ENCODE measurements around the gene KLF6.

KLF6 gene

DNA sequence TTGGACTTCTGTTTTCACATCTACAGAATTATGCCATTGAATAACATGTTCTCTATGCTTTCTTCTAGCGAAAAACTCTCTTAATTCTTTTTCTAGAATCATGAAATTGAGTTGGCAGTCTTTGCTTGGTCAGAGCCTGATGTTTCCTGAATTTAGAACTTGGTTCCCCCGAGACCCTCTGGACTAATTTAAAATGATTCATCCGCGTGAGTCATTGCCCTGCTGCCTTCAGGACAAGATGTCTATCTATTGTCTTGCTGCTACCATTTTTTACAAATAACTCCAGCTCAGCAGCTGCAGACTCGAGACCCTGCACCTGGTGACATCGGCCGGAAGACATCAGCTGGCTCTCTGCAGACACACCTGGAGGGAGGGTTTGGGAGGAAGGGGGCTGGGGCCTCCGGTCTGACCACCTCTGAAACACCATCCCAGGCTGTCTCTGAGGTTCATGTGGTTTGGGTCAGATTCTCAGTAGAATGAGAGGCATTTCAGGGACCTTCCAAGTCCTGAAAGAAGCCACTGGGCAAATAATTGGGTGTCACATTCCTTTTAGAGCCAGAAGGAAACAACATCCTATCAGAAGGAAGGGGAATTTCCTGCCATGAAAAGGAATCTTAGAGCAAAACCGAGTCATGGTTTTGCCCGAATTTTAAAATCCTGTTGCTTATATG, 20.9 kb upstream of the KLF6 start:
- H3K4me3 ChIP-seq (replicated peaks; ENCODE audit: low read depth, low read length) = peak overlapping the region; percentile 2
- DNase-seq (ENCODE audit: low read depth) = peak; percentile 88
- TF ChIP-seq, protein P1, sequence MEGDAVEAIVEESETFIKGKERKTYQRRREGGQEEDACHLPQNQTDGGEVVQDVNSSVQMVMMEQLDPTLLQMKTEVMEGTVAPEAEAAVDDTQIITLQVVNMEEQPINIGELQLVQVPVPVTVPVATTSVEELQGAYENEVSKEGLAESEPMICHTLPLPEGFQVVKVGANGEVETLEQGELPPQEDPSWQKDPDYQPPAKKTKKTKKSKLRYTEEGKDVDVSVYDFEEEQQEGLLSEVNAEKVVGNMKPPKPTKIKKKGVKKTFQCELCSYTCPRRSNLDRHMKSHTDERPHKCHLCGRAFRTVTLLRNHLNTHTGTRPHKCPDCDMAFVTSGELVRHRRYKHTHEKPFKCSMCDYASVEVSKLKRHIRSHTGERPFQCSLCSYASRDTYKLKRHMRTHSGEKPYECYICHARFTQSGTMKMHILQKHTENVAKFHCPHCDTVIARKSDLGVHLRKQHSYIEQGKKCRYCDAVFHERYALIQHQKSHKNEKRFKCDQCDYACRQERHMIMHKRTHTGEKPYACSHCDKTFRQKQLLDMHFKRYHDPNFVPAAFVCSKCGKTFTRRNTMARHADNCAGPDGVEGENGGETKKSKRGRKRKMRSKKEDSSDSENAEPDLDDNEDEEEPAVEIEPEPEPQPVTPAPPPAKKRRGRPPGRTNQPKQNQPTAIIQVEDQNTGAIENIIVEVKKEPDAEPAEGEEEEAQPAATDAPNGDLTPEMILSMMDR (IDR thresholded peaks at IDR 0.05; ENCODE audit: low read length, missing control alignments) = no peak

DNA sequence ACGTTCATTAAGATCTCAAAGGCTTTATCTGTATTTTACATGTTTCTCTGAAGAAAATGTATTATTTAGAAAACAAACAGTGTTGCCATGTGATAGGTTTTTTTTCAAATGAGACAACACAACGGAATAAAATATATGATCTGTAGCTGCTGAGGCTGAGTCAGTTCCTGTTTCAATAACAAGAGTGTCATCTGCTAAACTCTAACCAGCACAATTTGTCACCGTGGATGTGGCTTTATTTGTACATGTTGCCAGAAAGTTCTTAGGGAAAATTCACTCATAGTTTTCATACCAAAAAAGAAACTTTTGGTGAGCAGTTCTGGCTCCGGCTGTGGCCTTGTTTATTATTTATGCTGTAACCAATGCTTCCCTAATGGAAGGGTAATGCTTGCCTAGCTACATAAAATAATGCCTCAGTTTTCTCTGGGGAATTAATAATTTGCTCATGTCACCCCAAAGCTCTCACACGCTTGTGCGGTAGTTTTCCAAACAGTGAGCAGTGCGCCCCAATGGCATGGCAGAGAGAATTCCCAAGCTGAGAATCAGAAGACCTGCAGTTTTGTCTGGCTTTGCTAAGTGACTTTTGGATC, 20.3 kb upstream of the KLF6 start:
- H3K4me3 ChIP-seq (replicated peaks; ENCODE audit: low read depth, low read length) = peak overlapping the region; percentile 2
- DNase-seq (ENCODE audit: low read depth) = peak; percentile 93
- TF ChIP-seq, protein P1 (IDR thresholded peaks at IDR 0.05; ENCODE audit: low read length, missing control alignments) = no peak

DNA sequence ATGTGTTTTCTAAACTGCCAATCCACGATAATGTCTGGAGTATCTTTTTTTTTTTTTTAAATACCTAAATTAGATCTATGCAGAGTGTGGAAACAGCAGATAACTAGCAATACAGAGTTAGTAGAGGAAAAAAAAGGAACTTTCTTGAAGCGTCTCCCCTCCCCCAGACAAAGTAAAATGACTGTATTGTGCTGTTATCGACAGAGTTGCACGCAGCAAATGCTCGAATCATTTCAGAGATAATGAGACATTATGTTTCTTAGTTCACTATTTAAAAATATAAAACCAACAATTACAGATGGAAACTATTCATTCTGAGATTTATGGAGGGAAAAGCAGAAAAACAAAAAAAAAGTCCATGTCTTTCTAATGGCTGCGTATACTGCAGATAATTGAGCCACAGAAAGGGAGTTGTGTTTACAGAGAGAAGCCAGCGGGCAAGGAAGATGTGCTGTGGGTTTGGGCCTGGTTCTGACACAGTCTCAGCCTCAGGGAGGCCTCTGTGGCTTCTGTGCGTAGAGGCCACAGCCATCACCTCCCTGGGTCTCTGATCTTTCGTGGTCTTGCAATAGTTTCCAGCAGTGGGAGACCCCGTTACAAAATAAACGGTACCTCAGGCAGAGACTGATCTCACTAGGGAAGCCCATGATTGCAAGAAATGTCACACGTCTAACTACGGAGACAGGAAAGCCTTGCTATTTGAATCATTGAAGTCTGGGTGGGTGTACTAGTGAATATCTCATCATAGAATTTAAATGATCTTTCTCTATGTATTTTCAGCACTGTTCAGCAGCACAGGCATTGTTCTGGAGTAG, 19.1 kb upstream of the KLF6 start:
- H3K4me3 ChIP-seq (replicated peaks; ENCODE audit: low read depth, low read length) = no peak overlapping the region
- TF ChIP-seq, protein P1 (IDR thresholded peaks at IDR 0.05; ENCODE audit: low read length, missing control alignments) = no peak
- DNase-seq (ENCODE audit: low read depth) = peak; percentile 63

DNA sequence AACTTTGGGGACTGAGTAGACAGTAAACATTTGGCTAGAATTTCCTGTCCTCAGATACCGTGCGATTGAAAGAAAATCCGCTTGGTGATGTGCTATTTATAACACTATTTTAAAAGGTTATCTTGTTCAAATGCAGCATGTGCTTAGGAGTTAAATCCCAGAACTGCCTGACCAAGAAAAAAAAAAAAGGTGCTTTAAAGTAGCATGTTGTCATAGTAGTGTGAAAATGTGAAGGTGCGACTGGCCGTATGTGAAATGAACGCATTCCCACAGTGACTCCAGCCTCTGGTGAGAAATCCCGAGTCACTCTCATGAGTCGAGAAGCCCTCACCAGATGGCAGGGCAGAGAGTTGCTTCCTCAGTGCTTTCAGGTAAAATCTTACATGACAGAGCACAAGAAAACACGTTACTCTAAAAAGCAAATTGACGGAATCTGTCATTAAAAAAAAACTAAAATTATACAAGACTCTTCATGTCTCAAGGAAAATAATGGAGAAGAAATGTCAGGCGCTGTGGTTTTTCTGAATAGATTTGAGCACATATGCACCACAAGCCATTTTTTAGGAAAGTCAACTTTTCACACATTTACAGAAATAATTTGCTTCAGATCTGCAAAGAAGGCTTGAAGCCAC, 18.4 kb upstream of the KLF6 start:
- H3K4me3 ChIP-seq (replicated peaks; ENCODE audit: low read depth, low read length) = no peak overlapping the region
- DNase-seq (ENCODE audit: low read depth) = peak; percentile 56
- TF ChIP-seq, protein P1 (IDR thresholded peaks at IDR 0.05; ENCODE audit: low read length, missing control alignments) = no peak

DNA sequence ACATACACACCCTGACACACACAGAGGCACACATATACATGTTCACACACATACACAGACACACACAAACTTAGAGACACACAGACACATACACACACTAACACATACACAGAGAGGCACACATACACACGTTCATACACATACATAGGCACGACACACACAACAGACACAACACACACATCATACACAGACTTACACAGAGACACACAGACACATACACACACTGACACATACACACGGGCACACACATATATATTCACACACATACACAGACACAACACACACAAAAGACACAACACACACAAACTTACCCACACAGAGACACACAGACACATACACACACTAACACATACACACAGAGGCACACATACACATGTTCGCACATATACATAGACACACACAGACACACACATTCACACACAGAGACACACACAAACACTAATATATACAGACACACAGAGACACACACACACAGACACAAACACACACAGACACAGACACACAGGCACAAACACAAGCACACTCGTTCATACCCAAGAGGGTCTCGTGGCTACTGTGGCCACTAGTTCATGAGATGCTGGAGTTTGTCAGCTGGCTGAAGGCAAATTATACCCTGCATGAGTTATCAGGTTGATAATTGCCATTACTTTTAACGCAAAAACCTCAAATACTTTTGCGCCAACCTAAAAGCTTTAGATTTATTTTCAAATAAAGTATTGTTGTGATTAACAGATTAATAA, 17.7 kb upstream of the KLF6 start:
- DNase-seq (ENCODE audit: low read depth) = no peak
- H3K4me3 ChIP-seq (replicated peaks; ENCODE audit: low read depth, low read length) = no peak overlapping the region
- TF ChIP-seq, protein P1 (IDR thresholded peaks at IDR 0.05; ENCODE audit: low read length, missing control alignments) = no peak

DNA sequence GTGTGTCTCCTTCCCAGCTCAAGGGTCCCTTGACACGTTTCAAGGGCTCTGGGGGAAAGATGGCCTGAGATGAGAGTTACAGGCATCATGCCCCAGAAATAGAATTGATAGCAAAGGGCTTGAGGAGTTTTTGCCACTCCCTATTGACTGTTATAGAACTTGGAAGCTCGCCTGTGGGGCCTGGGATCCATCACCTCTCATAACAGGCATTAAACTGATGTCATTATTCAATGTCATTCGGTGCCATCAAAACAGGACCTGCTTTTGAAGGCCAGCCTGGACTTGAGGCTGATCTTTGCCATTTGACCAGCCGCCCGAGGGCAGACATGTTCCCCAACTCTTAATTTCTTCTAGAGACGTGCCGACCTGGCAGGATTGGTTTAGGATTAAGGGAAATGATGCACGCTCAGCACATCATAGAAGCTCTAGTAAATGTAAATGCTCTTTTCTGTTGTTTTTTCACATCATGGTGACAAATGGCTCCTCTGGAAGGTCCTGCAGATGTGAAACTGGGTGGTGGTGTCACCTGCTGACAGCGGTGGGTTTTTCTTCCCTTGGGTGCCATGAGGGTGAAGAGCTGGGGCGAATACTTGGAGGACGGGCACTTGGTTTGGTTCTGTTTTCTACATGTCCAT, 16.7 kb upstream of the KLF6 start:
- H3K4me3 ChIP-seq (replicated peaks; ENCODE audit: low read depth, low read length) = no peak overlapping the region
- DNase-seq (ENCODE audit: low read depth) = no peak
- TF ChIP-seq, protein P1 (IDR thresholded peaks at IDR 0.05; ENCODE audit: low read length, missing control alignments) = no peak
